ENCODE results near the gene CD52.

CD52 gene

DNA sequence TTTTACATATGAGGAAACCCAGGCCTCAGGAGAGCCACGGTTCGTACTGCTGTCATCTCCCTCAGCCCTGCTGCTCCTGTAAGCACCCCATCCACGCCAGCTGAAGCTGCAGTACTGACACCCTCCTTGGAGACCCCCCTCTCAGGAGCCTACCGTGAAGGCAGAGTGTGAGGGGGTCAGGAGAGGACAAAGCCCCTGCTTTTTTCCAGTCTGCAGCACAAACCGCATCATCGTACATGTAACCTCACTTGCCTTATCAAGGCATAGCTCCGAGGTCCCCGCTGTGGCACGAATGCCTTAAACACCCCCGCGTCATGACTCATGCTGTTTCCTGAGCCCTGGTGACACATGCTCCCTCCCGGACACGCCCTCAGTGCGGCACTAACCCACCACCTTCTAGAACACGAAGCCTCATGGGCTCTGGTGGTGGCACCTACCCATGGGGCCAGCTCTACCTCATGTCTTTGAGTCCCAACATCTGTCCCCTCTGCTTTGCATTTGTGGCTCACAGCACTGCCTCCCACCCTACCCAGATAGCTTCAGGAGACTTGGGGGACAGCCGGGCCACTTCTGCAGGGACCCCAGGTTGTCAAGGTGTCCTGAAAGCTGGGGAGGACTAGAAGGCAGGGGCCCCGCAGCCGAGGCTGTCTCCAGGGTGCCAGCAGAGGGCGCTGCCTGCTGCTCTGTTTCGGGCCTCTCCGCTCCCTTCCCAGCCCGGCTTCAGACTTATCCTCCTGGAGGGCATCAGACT is 33.0 kb upstream of the CD52 start:
- peak; percentile 99 for DNase-seq

DNA sequence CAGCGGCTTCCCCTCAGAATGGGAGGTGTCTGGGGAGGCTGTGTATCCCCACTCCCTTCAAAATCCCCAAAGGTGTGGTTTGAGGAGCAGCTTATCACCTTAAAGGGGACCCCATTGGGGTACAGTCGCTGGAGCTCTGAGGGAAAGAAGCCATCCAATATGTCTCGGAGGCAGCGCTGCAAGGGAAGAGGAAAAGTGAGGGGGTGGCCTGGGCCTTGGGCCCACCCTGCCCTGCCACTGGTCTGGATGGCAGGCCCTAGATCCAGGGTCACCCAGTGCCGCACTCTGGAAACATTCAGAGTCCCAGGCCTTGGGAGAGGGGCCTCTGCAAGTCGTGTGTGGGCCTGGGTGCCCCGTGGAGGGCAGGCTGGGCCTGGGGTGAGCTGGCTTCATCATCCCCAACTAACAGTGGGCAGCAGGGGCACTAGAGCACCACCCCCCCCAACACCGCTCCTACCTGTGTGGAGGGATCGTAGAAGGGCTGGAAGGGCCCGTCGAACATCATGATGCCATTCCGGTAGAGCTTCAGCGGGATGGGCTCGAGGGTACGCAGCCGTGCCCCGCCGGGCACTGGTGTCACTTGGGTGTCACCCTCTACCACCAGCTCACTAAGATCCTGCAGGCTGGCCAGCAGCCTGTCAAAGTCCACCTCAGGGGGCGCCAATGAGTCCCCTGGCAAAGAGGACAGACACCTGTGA is 32.2 kb upstream of the CD52 start:
- peak; percentile 66 for DNase-seq

DNA sequence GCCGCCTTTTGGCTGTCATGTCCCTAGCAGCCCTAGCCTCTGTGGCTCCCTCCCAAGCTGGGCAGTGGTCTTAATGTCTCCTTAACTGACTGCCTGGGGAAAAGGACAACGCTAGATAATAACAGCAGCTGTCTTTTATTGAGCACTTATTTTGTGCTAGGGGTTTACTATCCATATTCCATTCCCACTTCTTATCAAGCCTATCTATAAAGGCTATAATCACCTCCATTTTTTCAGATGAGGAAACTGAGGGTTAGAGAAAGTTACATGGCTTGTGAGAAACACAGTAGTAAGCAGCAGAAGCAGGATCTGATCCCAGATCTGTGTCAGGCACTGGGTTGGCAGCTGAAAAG is 31.7 kb upstream of the CD52 start:
- no peak for DNase-seq

DNA sequence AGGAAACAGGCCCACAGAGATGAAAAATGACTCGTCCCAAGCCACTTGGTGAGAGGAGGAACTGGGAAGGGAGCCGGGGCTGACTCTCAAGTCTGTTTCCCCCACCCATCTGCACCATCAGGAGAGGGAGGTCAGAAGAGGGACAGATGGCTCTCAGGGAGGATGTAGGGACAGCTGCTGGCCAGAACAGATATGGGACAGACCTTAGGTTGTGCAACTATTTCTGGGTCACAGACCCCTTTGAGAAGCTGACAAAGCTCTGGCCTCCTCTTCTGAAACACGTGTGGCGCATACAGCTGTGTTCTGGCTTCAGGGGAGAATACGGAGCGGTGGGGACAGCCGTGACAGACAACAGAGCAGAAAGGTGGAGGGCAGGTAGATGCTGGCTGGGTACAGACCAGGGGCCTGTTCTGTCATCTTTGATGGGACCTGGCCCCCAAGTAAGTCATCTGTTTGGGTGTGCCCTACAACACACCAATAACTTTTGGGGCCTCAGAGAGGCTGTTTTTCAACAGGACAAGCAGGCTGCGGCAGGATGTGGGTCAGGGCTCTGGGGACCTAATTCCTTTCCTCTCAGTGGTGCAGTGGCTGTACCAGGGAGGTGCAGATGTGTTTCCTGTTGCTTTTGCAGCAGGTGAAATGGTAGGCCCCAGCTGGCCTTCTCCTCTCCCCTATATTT is 30.6 kb upstream of the CD52 start:
- DNase-seq, result peak; percentile 90

DNA sequence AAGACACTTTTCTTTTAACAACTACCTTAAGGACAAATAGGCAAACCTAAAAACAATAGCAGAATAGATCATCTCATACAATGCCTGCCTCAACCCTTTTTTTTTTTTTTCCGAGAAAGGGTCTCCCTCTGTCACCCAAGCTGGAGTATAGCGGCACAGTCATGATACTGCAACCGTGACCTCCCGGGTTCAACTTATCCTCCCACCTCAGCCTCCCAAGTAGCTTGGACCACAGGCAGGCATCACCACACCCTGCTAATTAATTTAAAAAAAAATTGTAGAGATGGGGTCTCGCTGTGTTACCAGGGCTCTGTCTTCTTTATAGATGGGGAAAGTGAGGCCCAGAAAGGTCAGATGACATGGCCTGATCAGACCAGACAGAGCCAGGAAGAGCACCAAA is 29.9 kb upstream of the CD52 start:
- DNase-seq, result no peak

DNA sequence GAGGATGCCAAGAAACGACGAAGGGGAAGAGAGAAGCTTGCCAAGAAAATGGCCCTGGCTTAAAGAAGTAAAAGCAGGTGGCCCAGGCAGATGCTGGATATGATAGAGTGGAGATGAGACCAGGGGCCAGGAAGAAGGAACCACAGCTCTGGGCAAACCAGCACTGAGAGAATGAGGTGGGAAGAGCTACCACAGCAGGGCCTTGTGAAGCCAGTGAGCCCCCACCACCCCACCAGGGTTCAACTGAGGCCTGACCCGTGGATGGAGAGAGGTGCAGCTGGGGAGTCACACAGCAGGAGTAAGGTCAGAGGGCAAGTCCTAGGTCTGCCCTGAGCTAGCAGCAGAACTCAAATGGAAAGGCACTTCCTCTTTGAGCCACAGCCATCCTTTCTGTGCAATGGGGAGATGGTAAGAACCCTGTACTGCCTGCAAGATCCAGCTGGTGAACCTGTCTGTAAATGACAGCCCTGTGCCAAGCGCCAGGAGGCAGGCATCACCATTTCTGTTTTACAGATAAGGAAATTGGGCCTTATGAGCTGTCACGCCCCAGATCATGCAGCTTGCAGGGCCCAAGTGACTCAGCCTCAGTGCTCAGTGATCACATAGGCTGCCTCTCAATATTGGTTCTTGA is 29.3 kb upstream of the CD52 start:
- peak; percentile 94 for DNase-seq

DNA sequence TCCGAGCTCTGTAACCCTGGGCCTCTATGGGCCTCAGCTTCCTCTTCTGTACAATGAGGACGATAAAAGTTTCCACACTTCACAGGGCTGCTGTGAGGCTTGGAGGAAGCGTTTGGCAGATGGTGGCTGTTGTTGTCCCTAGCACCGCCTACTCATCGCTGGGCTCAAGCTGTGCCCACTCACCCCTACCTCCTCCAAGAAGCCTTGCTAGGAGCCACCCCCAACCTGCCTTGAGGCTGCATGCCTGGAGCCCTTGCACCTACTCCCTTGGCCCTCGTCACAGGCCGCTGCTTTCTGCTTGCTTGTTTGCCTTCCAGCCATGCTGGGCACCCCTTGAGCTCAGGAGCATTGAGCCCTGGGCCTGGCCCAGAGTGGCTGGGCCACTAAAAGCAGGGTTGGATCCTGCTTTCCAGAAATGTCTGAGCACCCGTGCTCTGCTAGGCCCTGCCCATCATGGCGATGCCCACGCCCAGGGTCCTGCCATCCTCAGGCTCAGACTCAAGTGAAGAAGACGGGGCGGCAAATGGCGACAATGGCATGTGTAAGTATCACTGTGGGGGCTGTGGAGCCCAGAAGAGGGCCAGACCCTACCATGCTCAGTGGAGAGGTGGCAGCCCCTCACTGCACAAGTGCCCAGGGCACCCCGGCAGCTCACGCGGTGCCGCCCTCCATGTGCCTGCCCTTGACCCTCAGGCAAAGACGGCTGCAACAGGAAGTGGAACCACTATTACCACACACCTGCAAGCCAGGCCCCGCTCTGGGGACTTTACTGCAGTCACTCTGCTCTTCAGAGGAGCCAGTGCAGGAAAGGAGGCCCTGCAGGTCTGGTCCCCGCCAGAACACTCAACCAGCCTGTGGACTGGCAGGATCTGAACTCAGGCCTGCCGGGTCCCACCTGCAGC is 28.3 kb upstream of the CD52 start:
- DNase-seq, result peak; percentile 94

DNA sequence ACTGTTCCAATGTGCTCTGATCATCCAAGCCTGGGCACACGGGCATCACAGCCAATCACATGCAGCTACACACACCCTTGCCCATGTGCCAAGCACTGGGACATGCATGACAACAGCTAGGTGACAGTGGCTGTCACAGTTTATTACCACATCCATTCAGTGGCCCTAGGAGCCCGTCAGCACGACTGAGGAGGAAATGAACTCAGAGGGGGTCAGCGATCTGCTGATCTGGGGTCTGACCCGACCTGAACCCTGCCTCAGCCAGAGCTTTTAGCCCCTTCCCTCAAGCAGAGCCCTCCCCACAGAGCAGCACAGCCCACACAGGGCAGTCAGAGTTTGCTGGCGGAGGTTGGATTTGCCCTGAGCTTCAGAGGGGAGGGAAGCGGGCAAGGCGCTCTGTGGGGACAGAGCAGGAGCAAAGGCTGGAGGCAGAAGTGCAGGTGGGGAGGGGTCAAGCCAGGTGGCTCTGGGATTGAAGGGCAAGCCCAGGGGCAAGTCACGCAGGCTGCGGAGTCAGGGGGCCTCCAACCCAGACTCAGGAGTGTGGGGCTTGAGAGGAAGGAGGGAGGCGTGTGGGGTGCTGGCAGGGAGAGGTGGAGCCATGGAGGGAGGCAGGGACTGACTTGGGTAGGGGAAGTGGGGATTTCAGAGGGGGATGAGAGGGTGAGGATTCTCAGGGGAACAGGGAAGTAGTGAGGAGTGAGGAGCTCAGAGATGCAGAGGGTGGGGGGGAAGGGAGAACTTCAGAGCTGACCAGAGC is 27.5 kb upstream of the CD52 start:
- peak; percentile 57 for DNase-seq

DNA sequence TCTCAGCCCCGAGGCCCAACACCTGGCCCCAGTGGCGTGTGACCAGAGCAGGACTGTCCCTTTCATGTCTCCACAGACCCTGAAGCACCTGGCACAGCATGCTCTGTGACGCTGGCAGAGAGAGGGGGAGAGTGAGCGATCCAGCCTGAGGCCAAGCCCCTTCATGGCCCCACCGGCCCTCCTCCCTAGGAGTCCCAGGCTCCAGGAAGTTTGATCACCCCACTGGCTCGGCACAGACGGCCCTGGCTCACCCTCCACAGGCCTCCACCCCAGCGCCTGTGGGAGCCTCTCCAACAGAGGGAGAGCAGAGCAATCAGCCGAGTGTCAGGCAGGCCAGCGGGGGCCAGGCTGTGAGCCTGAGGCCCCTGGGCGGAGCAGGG is 26.9 kb upstream of the CD52 start:
- no peak for DNase-seq

DNA sequence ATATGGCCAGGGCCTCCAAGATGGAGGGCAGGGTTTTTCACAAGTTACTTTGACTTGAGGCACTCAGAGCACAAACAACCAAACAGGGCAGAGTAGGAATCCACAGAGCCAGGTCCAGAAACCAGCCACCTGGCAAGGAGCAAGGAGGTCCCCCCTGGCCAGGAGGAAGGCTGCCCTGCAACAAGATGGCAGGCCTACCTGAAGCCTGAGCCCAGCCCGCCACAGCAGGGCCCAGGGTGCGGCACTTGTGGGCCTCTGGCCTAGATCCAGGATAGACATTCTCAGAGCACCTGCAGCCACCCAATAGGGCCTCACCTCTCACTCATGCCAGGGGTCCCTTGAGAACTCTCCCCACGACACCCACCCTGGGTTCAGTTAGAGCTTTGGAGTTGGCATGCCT is 26.3 kb upstream of the CD52 start:
- DNase-seq, result no peak

DNA sequence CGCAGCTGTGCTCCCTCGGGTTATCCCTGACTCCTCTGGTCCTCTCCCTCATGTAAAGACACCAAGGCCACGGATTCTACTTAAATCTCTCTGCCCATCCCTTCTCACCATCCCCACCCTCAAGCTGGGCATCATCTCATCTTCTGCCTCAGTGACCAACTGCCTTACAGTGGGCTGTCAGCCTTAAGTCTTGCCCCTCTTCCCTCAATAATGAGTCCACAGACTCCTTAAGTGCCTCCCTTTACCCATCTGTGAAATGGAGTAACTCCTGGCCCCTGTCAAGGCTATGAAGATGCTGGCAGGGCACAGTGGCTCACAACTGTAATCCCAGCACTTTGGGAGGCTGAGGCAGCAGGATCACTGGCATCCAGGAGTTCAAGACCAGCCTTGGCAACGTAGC is 25.8 kb upstream of the CD52 start:
- DNase-seq, result no peak

DNA sequence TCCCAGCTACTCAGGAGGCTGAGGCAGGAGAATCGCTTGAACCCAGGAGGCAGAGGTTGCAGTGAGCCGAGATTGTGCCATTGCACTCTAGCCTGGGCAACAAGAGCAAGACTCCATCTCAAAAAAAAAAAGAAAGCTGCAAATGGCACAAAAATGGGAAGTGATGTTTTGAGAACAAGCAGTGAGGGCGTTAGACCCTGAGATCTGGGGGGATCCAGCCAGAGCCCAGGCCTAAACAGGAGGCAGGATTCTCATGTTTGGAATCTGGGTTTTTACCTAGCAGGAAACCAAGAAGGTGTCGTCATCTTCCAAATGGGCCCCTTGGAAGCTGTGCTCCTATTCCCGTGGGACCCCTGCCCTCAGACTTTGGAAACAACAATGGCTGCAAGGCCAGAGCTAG is 25.0 kb upstream of the CD52 start:
- peak; percentile 30 for DNase-seq

DNA sequence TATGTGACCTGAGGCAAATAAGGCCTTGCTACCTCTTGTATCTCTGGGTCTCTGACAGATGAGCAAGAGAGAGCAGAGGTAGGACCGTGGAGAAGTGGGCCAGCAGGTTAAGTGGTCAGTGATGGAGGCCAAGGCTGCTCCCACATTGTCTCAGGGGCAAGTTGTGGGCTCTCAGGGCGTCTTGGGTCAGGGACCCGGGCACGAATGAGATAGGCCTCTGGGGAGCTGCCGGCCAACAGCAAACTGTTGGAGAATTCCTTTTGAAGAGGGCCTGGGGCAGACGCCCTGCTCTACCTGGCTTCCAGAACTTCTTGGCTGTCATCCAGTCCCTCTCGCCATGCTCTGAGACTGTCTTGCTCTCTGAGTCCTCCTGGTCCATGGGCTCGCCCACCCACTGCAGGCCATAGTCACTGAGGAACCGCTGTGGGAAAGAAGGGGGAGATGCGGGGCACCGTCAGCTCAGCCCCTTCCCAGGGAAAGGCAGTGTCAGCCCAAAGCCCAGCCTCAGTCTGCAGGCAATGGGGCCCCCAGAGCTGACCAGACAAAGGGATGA is 23.8 kb upstream of the CD52 start:
- no peak for DNase-seq

DNA sequence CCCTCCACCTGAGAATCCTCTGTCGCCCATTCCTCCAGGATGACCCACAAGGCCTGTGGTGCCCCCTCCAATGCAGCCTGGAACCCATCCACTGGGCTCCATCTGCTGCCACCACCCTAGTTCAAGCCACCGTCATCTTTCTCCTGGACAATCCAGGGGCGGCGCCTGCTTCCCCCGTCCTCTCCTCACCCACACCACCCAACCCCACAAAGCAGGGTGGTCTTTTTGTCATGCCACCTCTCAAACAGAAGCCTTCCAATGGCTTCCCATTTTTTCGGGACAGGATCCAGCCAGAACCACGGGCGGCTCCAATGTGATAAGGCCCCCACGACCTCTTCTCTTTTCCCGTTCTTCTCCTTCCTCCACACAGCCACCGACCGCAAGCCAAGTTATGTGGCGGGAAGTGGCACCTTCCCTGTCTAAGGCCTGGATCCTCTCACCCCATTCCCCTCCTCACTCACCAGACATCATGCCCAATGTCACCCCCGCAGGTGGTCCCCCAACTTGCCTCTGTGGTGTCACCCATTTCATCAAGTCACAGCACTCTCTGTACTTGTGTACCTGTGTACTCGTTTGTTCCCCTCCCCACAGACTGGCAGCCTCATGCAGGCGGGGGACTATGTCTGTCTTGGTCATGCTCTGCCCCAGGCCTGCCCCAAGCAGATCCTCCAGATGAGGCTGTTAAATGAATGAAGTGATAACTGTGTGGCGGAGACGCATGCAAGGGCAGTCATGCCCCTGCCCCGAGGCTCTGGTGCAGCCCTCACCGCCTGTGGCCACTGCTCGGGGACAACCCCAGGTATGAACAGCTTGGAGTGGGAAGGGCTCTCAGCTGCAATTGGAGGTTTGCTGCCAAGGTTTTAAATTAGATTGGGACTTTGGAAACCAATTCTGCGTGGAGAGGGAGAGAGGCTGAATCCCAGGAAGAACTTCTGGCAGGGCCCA is 22.3 kb upstream of the CD52 start:
- no peak for DNase-seq

DNA sequence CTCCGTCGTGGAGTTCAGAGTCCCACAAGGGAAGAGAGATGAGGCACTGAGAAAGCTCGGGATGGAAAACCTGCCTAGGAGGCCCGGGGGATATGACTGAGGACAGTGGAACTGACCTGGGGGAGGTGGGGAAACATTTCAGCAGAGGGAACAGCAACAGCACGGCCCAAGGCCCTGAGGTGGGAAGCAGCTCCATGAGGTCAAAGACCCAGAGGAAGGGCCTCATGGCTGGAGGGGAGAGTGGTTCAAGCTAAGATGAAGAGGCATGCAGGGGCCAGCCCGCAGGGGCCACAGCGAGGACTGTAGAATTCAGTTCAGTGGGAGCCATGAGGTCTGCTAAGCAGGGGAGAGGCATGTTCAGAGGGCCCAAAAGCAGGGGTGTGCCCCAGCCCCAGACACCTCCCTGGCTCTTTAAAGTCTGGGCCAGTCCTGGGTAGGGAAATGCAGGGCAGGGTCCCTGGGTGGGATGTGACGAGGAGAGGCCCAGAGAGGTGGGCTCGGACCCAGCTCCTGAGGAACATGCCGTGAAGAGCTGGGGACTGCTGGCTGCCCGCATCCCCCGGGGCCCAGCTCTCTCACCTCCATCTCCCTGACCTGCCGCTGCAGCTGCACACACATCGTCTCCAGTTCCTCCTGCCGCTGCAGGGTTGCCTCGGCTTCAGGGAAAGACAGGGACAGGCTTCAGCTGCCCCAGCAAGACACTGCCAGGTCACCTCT is 21.3 kb upstream of the CD52 start:
- no peak for DNase-seq

DNA sequence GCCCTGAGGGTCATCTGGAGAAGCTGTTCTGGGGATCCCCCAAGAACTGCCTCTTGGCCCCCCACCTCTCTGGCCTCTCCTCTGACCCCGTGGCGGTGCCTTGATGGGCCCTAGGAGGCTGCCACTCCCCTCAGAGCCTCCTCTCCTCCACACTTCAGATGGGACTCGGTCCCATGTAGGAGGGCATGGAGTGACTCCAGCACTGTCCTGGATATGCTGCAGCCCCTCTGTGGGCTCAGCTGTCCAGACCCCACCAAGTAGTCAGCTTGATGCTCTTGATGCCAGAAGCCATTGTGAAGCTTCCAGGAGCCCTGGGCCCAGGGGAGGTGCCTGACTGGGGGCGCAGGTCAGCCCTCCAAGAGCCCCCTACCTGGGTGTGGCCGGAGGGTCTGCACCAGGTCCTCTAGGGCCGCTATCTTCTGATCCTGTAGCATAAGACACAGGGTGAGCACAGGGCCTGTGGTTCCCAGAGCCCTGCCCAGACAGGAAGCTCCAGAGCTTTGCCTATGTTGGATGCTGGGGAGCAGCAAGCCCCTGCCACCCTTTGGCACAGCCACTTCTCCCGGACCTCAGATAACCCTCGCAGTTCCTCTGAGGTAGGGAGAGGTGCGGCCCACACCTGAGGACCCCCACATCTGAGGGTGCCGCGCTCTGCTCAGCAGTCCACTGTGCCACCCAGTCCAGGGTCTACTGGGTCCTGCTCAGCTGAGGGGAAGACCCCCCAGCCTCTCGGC is 20.5 kb upstream of the CD52 start:
- no peak for DNase-seq

DNA sequence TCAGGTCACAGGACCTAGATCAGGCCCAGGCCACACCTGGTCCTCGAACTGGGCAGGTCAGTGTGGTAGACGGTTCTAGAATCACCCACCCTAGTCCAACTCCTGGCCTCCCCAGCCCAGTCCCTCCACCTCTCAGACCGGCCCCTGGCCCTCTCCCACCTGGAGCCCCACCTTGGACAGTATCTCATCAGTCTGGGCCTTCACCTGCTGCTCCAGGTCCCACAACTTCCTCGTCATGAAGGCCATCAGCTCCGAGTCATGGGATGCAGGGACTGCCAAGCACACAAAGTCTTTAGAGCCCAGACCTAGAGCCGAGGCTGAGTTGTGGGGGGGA is 20.0 kb upstream of the CD52 start:
- DNase-seq, result no peak

DNA sequence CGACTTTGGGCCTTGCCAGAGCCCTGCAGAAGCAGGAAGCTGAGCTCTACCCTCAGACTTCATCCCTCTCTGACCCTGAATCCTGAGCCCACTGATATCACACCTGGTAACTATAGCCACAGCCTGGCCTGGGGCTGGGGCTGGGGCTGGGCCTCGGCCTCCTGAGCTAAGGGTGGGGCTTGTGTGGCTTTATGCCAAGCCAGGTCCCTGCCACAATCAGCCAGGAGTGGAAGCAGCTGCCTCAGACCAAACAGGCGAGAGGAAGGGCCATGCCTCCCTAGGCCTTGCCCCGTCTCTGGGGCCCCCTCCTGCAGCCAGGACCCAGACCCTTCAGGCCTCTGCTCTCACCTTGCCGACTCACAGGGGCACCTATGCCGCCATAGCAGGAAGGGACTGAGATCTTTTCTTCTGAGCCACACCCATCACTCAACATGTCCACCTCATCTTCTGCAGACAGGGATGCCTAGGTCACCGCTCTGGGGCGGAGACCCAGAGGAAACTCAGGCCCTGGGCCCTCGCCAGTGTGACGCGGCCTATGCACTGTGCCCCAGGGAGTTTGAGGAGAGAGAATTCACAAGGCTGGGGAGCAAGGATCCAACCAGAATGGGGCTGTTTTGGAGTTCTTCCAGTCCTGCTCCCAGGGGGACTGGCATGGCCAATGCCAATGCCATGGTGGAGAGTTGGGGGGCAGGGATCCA is 17.0 kb upstream of the CD52 start:
- DNase-seq, result no peak

All from hematopoietic multipotent progenitor cell treated with erythropoietin and hydrocortisone succinate and interleukin-3 and kit ligand, for 4 days (in vitro differentiated cells).